Fibroblast of lung (primary cell): Measurements from ENCODE around the gene PCDHGA1. TPM values are rescaled to one million over a fixed set of nuclear protein-coding genes. Genes with fewer than 3 reads are reported as not detected.

ENCODE experiments used
- DNase-seq, 2 donors: peaks; one replicate each; pipeline versions ENCODE4 v3.0.0 to v3.0.0-alpha.2; 2010; ENCODE audit warnings: low read depth in 2 of 2
- H2AFZ ChIP-seq: 2 replicates; pipeline ENCODE4 v1.5.1; 2012; ENCODE audit warnings: low read length, control low read depth, inconsistent platforms
- H3K27ac ChIP-seq: 2 replicates; pipeline ENCODE4 v1.5.1; 2011; ENCODE audit warnings: low read length, control low read depth; ENCODE audit not compliant: insufficient read depth
- H3K27me3 ChIP-seq: 2 replicates; pipeline ENCODE4 v1.5.1; 2011; ENCODE audit warnings: mild to moderate bottlenecking, low read length; ENCODE audit not compliant: control insufficient read depth, insufficient read depth
- H3K36me3 ChIP-seq: 2 replicates; pipeline ENCODE4 v1.5.1; 2011; ENCODE audit warnings: low read length; ENCODE audit not compliant: control insufficient read depth, insufficient read depth
- H3K4me1 ChIP-seq: 2 replicates; pipeline ENCODE4 v1.5.1; 2011; ENCODE audit warnings: low read length; ENCODE audit not compliant: control insufficient read depth, insufficient read depth; ENCODE audit errors: extremely low read depth
- H3K4me2 ChIP-seq: 2 replicates; pipeline ENCODE4 v1.5.1; 2011; ENCODE audit warnings: low read length, control low read depth; ENCODE audit not compliant: insufficient read depth; ENCODE audit errors: extremely low read depth
- H3K4me3 ChIP-seq, 4 experiments: fragments of 200-600 bp in 1 of 4; sonication (generic) in 1 of 4; replicated peaks in 1 of 4; 2 replicates each; pipeline ENCODE4 v1.5.1; 2011 to 2016; ENCODE audit warnings: low read length in 4 of 4, low read depth in 3 of 4, mild to moderate bottlenecking in 3 of 4, control low read depth in 2 of 4, inconsistent platforms in 1 of 4, mixed read lengths in 1 of 4; ENCODE audit not compliant: insufficient read depth in 1 of 4; ENCODE audit errors: control extremely low read depth in 1 of 4
- H3K79me2 ChIP-seq: 2 replicates; pipeline ENCODE4 v1.5.1; 2012; ENCODE audit warnings: mild to moderate bottlenecking, low read length, inconsistent platforms; ENCODE audit not compliant: control insufficient read depth, insufficient read depth
- H3K9ac ChIP-seq: 2 replicates; pipeline ENCODE4 v1.5.1; 2011; ENCODE audit warnings: mild to moderate bottlenecking, low read length, control low read depth; ENCODE audit not compliant: insufficient read depth
- H3K9me3 ChIP-seq: 2 replicates; pipeline ENCODE4 v1.5.1; 2012; ENCODE audit warnings: low read depth, low read length; ENCODE audit not compliant: control insufficient read depth, insufficient read depth
- H4K20me1 ChIP-seq: 2 replicates; pipeline ENCODE4 v1.5.1; 2011; ENCODE audit warnings: low read length; ENCODE audit not compliant: control insufficient read depth, insufficient read depth; ENCODE audit errors: extremely low read depth
- EZH2 ChIP-seq: IDR thresholded peaks from 2 replicates; pipeline ENCODE4 v1.5.1; 2012; ENCODE audit warnings: low read length, control low read depth, mild to moderate bottlenecking; ENCODE audit errors: missing control alignments
- polyA plus RNA-seq, 2 donors: library from polyadenylated mRNA; depleted of rRNA in 1 of 2; stranded (reverse) in 1 of 2; unstranded in 1 of 2; fragments of >200 nt; gene quantifications; 2 replicates each; pipeline ENCODE4 v1.2.1, GENCODE V29; 2011 to 2012; ENCODE audit warnings: missing spikeins in 1 of 2
- total RNA-seq: library from RNA; depleted of rRNA; stranded (reverse); fragments of >200 nt; gene quantifications from 2 replicates; pipeline ENCODE4 v1.2.1, GENCODE V29; 2014
- TF ChIP-seq, protein P1 (sequence below), 2 donors: IDR thresholded peaks in 1 of 2; conservative IDR thresholded peaks in 1 of 2; 1 replicate in 1 of 2; 2 replicates in 1 of 2; pipeline ENCODE4 v1.5.1; 2011 to 2012; ENCODE audit warnings: low read length in 2 of 2, control low read depth in 1 of 2, inconsistent platforms in 1 of 2, low read depth in 1 of 2, mild to moderate bottlenecking in 1 of 2

Gene PCDHGA1
- total and polyA plus RNA-seq, 2 donors (not counting 1 experiment from before 2014, with no cell fraction given), result 1.6 to 1.8 TPM

DNA sequence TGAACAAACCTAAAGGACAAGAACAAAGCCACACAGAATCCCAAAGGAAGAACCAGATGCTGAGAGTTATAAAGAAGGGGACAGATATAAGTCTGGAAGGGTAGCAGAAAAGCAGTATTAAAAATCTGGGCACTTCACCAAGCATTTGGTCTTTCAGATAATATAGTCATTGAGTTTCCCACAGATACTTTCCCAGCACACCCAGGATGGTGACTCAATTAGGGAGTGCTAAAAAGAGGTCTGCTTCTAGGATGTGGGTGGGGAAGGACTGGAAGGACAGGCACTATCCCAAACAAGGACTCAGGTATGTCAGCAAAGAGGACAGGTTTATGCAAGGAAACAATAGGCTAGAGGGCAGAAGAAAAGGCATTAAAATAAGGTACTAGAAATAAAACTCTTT is 229.1 kb downstream of the PCDHGA1 start:
- H3K27ac ChIP-seq, result peak overlapping the region; percentile 81
- H3K4me2 ChIP-seq, result no peak overlapping the region
- no peaks in the 10 kb centered on the region for H4K20me1 ChIP-seq
- TF ChIP-seq EZH2, result no peak
- TF ChIP-seq, protein P1, sequence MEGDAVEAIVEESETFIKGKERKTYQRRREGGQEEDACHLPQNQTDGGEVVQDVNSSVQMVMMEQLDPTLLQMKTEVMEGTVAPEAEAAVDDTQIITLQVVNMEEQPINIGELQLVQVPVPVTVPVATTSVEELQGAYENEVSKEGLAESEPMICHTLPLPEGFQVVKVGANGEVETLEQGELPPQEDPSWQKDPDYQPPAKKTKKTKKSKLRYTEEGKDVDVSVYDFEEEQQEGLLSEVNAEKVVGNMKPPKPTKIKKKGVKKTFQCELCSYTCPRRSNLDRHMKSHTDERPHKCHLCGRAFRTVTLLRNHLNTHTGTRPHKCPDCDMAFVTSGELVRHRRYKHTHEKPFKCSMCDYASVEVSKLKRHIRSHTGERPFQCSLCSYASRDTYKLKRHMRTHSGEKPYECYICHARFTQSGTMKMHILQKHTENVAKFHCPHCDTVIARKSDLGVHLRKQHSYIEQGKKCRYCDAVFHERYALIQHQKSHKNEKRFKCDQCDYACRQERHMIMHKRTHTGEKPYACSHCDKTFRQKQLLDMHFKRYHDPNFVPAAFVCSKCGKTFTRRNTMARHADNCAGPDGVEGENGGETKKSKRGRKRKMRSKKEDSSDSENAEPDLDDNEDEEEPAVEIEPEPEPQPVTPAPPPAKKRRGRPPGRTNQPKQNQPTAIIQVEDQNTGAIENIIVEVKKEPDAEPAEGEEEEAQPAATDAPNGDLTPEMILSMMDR (conservative IDR thresholded peaks at IDR 0.05 in 1 of 2, IDR thresholded peaks at IDR 0.05 in 1 of 2; ENCODE audit: low read depth in 1 of 2, low read length in 2 of 2), result no peak
- H3K36me3 ChIP-seq, result no peaks in the 10 kb centered on the region
- H3K9ac ChIP-seq, result peak overlapping the region; percentile 9
- peaks cover 5% of the 10 kb centered on the region for H3K4me1 ChIP-seq
- no peaks in the 10 kb centered on the region for H3K27me3 ChIP-seq
- peak; percentile 70 to 82 for DNase-seq
- no peaks in the 10 kb centered on the region for H3K79me2 ChIP-seq
- H3K4me3 ChIP-seq, result no peak overlapping the region
- H2AFZ ChIP-seq, result no peak overlapping the region
- no peaks in the 10 kb centered on the region for H3K9me3 ChIP-seq

DNA sequence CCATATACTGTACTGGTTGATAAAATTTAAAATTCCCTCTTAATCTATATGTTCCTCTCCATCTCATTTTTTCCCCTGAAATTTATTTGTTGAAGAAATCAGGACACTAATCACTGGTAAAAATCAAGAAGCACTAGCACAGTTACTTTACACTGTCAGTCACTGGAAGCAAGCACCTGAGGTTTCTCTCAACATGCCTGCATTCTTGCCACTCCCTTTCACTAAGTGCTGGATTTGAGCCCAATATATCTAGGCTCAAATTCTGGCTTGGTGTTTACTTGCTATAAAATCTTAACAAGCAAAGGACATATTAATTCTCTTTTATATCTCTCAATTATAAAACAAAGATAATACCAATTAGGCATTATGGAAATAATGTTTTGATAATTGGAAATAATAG is 229.8 kb downstream of the PCDHGA1 start:
- DNase-seq, result peak; percentile 22 to 60
- Histone ChIP-seq H3K27ac (peak overlapping the region; percentile 81), H3K4me1 (peaks cover 5% of the 10 kb centered on the region), H3K36me3 (no peaks in the 10 kb centered on the region), H3K4me2 (no peak overlapping the region), H3K9me3 (no peaks in the 10 kb centered on the region), H3K4me3 (peak overlapping the region in 1 of 4 experiments; percentile 41), H2AFZ (no peak overlapping the region), H3K27me3 (no peaks in the 10 kb centered on the region), H3K9ac (peak overlapping the region; percentile 34), H4K20me1 (no peaks in the 10 kb centered on the region), H3K79me2 (no peaks in the 10 kb centered on the region)
- TF ChIP-seq EZH2, result no peak
- TF ChIP-seq, protein P1 (conservative IDR thresholded peaks at IDR 0.05 in 1 of 2, IDR thresholded peaks at IDR 0.05 in 1 of 2; ENCODE audit: low read depth in 1 of 2, low read length in 2 of 2), result no peak

DNA sequence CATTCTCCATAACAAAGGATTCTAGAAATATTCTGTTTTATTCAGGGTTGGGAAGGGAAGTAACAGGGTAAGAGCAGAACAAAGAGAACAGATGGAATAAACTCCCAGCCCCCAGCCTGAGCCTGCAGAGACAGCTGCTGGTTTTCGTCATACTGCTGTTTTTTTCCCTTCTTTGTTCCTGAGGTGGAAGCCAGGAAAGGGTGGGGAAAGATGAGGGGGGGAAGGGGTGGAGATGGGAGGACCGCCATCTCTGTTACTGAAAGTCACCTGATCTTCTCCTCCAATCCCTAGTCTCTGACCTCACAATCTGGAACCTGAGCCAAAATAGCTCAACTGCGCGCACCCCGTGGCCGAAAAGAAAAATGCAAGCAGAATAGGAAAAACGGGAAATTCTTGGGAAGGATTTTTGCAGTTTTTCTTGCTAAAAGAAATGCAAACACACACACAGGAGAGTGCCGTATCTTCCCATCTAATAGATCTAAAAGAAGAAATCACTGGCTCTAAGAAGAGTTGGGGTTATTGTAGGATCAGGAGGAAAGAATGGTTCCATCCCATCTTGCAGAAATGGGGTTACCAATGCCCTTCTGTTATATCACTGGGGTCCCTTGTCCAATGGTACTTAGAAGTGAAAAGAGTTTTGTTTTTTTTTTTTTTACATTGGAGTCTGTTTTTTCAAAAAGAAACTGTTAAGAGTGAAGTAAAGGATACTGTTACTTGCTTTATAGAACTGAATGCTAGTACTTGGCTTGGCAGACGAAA is 230.6 kb downstream of the PCDHGA1 start:
- Histone ChIP-seq H3K27ac (peak overlapping the region; percentile 81), H3K9ac (no peak overlapping the region), H3K36me3 (no peaks in the 10 kb centered on the region), H3K27me3 (no peaks in the 10 kb centered on the region), H2AFZ (no peak overlapping the region), H3K79me2 (no peaks in the 10 kb centered on the region), H3K4me3 (peak overlapping the region in 1 of 4 experiments; percentile 41), H3K4me2 (peak overlapping the region; percentile 48), H3K4me1 (peaks cover 5% of the 10 kb centered on the region), H3K9me3 (no peaks in the 10 kb centered on the region), H4K20me1 (no peaks in the 10 kb centered on the region)
- TF ChIP-seq, protein P1 (conservative IDR thresholded peaks at IDR 0.05 in 1 of 2, IDR thresholded peaks at IDR 0.05 in 1 of 2; ENCODE audit: low read depth in 1 of 2, low read length in 2 of 2), result peak; percentile 93 to 98
- TF ChIP-seq EZH2, result no peak
- peak; percentile 97 to 99 for DNase-seq

Other genes starting within 250 kb of the PCDHGA1 start
Only the 30 nearest of the 38 such genes appear.
- 0.26 and 1.3 TPM in 2 replicates for gene PCDHB8, start 152.7 kb upstream of the PCDHGA1 start, total RNA-seq
- 0.05 and 0.42 TPM in 2 replicates for gene PCDHB8, start 152.7 kb upstream of the PCDHGA1 start, polyA plus RNA-seq
- gene PCDHB16, start 148.1 kb upstream of the PCDHGA1 start, total RNA-seq, result 0.51 and 1.5 TPM in 2 replicates
- gene PCDHB16, start 148.1 kb upstream of the PCDHGA1 start, polyA plus RNA-seq, result 0.54 and 1.5 TPM in 2 replicates
- gene PCDHB9, start 143.4 kb upstream of the PCDHGA1 start, total RNA-seq, result 0.26 and 0.99 TPM in 2 replicates
- 0.27 and 0.82 TPM in 2 replicates for gene PCDHB9, start 143.4 kb upstream of the PCDHGA1 start, polyA plus RNA-seq
- 0.77 and 2.0 TPM in 2 replicates for gene PCDHB10, start 138.2 kb upstream of the PCDHGA1 start, total RNA-seq
- 0.28 and 0.78 TPM in 2 replicates for gene PCDHB10, start 138.2 kb upstream of the PCDHGA1 start, polyA plus RNA-seq
- 0.77 and 1.7 TPM in 2 replicates for gene PCDHB11, start 130.9 kb upstream of the PCDHGA1 start, total RNA-seq
- gene PCDHB11, start 130.9 kb upstream of the PCDHGA1 start, polyA plus RNA-seq, result 0.11 and 0.36 TPM in 2 replicates
- 0.26 and 0.66 TPM in 2 replicates for gene PCDHB12, start 121.8 kb upstream of the PCDHGA1 start, total RNA-seq
- 0.02 and 0.27 TPM in 2 replicates for gene PCDHB12, start 121.8 kb upstream of the PCDHGA1 start, polyA plus RNA-seq
- gene PCDHB13, start 116.6 kb upstream of the PCDHGA1 start, total RNA-seq, result 0.26 and 1.5 TPM in 2 replicates
- gene PCDHB13, start 116.6 kb upstream of the PCDHGA1 start, polyA plus RNA-seq, result 0.24 and 0.62 TPM in 2 replicates
- gene PCDHB14, start 107.2 kb upstream of the PCDHGA1 start, total RNA-seq, result 0.77 and 1.7 TPM in 2 replicates
- gene PCDHB14, start 107.2 kb upstream of the PCDHGA1 start, polyA plus RNA-seq, result 0.18 and 0.86 TPM in 2 replicates
- gene PCDHB15, start 85.1 kb upstream of the PCDHGA1 start, total RNA-seq, result 0.77 and 1.8 TPM in 2 replicates
- 0.12 and 0.31 TPM in 2 replicates for gene PCDHB15, start 85.1 kb upstream of the PCDHGA1 start, polyA plus RNA-seq
- 0.66 TPM in 1 of 2 replicates, not detected in the other for gene SLC25A2, start 26.5 kb upstream of the PCDHGA1 start, total RNA-seq
- not detected in 2 replicates for gene SLC25A2, start 26.5 kb upstream of the PCDHGA1 start, polyA plus RNA-seq
- 87.1 and 107 TPM in 2 replicates for gene TAF7, start 9.7 kb upstream of the PCDHGA1 start, total RNA-seq
- gene TAF7, start 9.7 kb upstream of the PCDHGA1 start, polyA plus RNA-seq, result 64.9 and 73.0 TPM in 2 replicates
- 2.8 and 4.5 TPM in 2 replicates for gene PCDHGA2, start 8.2 kb downstream of the PCDHGA1 start, total RNA-seq
- gene PCDHGA2, start 8.2 kb downstream of the PCDHGA1 start, polyA plus RNA-seq, result 4.2 and 5.8 TPM in 2 replicates
- gene PCDHGA3, start 13.3 kb downstream of the PCDHGA1 start, total RNA-seq, result 1.5 and 2.8 TPM in 2 replicates
- 1.3 and 1.4 TPM in 2 replicates for gene PCDHGA3, start 13.3 kb downstream of the PCDHGA1 start, polyA plus RNA-seq
- gene PCDHGB1, start 19.6 kb downstream of the PCDHGA1 start, total RNA-seq, result 3.1 and 4.3 TPM in 2 replicates
- 1.7 TPM in 2 replicates for gene PCDHGB1, start 19.6 kb downstream of the PCDHGA1 start, polyA plus RNA-seq
- gene PCDHGA4, start 24.5 kb downstream of the PCDHGA1 start, total RNA-seq, result 2.8 and 7.6 TPM in 2 replicates
- 3.1 and 6.4 TPM in 2 replicates for gene PCDHGA4, start 24.5 kb downstream of the PCDHGA1 start, polyA plus RNA-seq
- 3.1 and 4.6 TPM in 2 replicates for gene PCDHGB2, start 29.5 kb downstream of the PCDHGA1 start, total RNA-seq
- 2.3 and 5.7 TPM in 2 replicates for gene PCDHGB2, start 29.5 kb downstream of the PCDHGA1 start, polyA plus RNA-seq
- 1.5 and 2.6 TPM in 2 replicates for gene PCDHGA5, start 33.6 kb downstream of the PCDHGA1 start, total RNA-seq
- 1.2 and 1.4 TPM in 2 replicates for gene PCDHGA5, start 33.6 kb downstream of the PCDHGA1 start, polyA plus RNA-seq
- 3.1 and 5.8 TPM in 2 replicates for gene PCDHGB3, start 39.7 kb downstream of the PCDHGA1 start, total RNA-seq
- gene PCDHGB3, start 39.7 kb downstream of the PCDHGA1 start, polyA plus RNA-seq, result 2.5 and 2.9 TPM in 2 replicates
- gene PCDHGA6, start 43.4 kb downstream of the PCDHGA1 start, total RNA-seq, result 3.1 and 4.8 TPM in 2 replicates
- 3.9 and 4.2 TPM in 2 replicates for gene PCDHGA6, start 43.4 kb downstream of the PCDHGA1 start, polyA plus RNA-seq
- gene PCDHGA7, start 52.2 kb downstream of the PCDHGA1 start, total RNA-seq, result 2.8 and 6.8 TPM in 2 replicates
- 2.7 and 3.0 TPM in 2 replicates for gene PCDHGA7, start 52.2 kb downstream of the PCDHGA1 start, polyA plus RNA-seq
- 10.0 and 18.3 TPM in 2 replicates for gene PCDHGB4, start 57.2 kb downstream of the PCDHGA1 start, total RNA-seq
- 13.3 and 15.5 TPM in 2 replicates for gene PCDHGB4, start 57.2 kb downstream of the PCDHGA1 start, polyA plus RNA-seq
- 2.6 and 4.6 TPM in 2 replicates for gene PCDHGA8, start 62.1 kb downstream of the PCDHGA1 start, total RNA-seq
- gene PCDHGA8, start 62.1 kb downstream of the PCDHGA1 start, polyA plus RNA-seq, result 0.76 and 1.1 TPM in 2 replicates
- 17.5 and 21.5 TPM in 2 replicates for gene PCDHGB5, start 67.4 kb downstream of the PCDHGA1 start, total RNA-seq
- 19.6 TPM in 2 replicates for gene PCDHGB5, start 67.4 kb downstream of the PCDHGA1 start, polyA plus RNA-seq
- 2.6 and 4.8 TPM in 2 replicates for gene PCDHGA9, start 72.3 kb downstream of the PCDHGA1 start, total RNA-seq
- gene PCDHGA9, start 72.3 kb downstream of the PCDHGA1 start, polyA plus RNA-seq, result 3.2 and 3.3 TPM in 2 replicates
- 3.9 and 4.3 TPM in 2 replicates for gene PCDHGB6, start 77.5 kb downstream of the PCDHGA1 start, total RNA-seq
- gene PCDHGB6, start 77.5 kb downstream of the PCDHGA1 start, polyA plus RNA-seq, result 2.6 and 2.8 TPM in 2 replicates
- 7.4 and 10.2 TPM in 2 replicates for gene PCDHGA10, start 82.5 kb downstream of the PCDHGA1 start, total RNA-seq
- 3.8 and 4.2 TPM in 2 replicates for gene PCDHGA10, start 82.5 kb downstream of the PCDHGA1 start, polyA plus RNA-seq
- 13.0 and 13.6 TPM in 2 replicates for gene PCDHGB7, start 87.2 kb downstream of the PCDHGA1 start, total RNA-seq
- gene PCDHGB7, start 87.2 kb downstream of the PCDHGA1 start, polyA plus RNA-seq, result 11.3 and 15.3 TPM in 2 replicates
- gene PCDHGA11, start 90.5 kb downstream of the PCDHGA1 start, total RNA-seq, result 5.9 and 8.6 TPM in 2 replicates
- 4.7 and 10.8 TPM in 2 replicates for gene PCDHGA11, start 90.5 kb downstream of the PCDHGA1 start, polyA plus RNA-seq
- 9.2 and 13.7 TPM in 2 replicates for gene PCDHGA12, start 100.0 kb downstream of the PCDHGA1 start, total RNA-seq
- gene PCDHGA12, start 100.0 kb downstream of the PCDHGA1 start, polyA plus RNA-seq, result 11.9 and 14.1 TPM in 2 replicates
- gene PCDHGC3, start 145.5 kb downstream of the PCDHGA1 start, total RNA-seq, result 59.0 and 63.4 TPM in 2 replicates
- gene PCDHGC3, start 145.5 kb downstream of the PCDHGA1 start, polyA plus RNA-seq, result 106 and 109 TPM in 2 replicates